ENCODE measurements around the gene TUBB6.

DNA sequence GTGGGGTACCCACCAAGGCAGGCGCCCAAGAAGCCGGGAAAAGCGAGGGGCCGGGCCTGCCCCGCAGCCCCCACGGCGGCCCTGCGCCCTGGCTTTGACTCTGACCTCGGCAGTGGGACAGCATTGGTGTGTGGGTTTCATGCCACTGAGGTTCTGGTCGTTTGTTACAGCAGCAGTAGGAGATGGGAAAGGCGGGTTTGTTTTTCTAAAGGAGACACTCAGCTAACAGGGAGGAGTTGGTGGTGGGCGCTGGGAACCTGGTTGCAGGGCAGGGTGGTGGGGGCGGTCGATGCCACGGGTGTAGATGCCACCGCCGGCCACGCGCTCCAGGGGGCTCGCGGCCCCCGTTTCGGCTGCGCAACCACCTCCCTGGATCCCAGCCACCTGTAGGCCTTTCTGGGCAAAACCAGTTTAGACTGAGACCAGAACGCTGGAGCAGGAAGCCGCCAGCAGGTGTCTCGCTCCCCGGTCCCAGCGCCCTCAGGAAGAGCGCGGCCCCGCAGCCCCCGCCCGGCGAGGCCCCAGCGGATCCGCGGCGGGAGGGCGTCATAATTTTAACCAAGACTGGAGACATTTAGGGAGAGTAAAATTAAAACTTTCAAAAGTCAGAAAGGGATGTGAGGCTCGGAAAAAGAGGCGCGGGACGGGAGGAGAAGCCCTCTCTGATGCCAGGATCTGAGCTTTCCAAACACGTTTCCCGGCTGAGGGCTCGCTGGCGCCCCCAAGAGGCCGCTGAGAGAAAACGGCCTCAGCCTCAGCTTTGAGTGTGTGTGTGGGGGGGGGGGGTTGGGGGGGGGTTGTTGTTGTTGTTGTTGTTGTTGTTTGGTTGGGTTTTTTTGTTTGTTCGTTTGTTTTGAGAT, 36.4 kb upstream of the TUBB6 start:
- TF ChIP-seq CTCF (conservative IDR thresholded peaks at IDR 0.05; ENCODE audit: low read depth in 2 of 2), result peak; percentile 60 to 84
- TF ChIP-seq JUNB (IDR thresholded peaks at IDR 0.05; ENCODE audit: unreplicated experiment), result no peak
- no peak for TF ChIP-seq STAT1 (IDR thresholded peaks at IDR 0.05; ENCODE audit: unreplicated experiment)
- no peak for TF ChIP-seq EZH2phosphoT487 (IDR thresholded peaks at IDR 0.05; ENCODE audit: unreplicated experiment)
- no peak for TF ChIP-seq POLR2AphosphoS5 (IDR thresholded peaks at IDR 0.05; ENCODE audit: low read depth)
- peak; percentile 51; the same call in 1 of the 2 replicates for TF ChIP-seq CREB1 (CRISPR knock-in tag; IDR thresholded peaks at IDR 0.05; ENCODE audit: low read depth)
- no peak for TF ChIP-seq EZH2 (IDR thresholded peaks at IDR 0.05; ENCODE audit: low read depth, unreplicated experiment)
- no peak for TF ChIP-seq ETS1 (IDR thresholded peaks at IDR 0.05)
- TF ChIP-seq REST (IDR thresholded peaks at IDR 0.05; ENCODE audit: unreplicated experiment), result no peak
- TF ChIP-seq NANOG (IDR thresholded peaks at IDR 0.05; ENCODE audit: borderline replicate concordance), result no peak
- no peak for TF ChIP-seq ZNF114 (CRISPR knock-in tag; IDR thresholded peaks at IDR 0.05)
- TF ChIP-seq ZNF331 (CRISPR knock-in tag; IDR thresholded peaks at IDR 0.05; ENCODE audit: low read depth), result no peak
- TF ChIP-seq ZNF462 (CRISPR knock-in tag; IDR thresholded peaks at IDR 0.05), result 0 out of 2 replicates have a peak, but pooled peaks have one; percentile 10
